GM12872 (cell line): Measurements from ENCODE around the gene HMCN1.

Source experiments
- TF ChIP-seq, protein P1 (sequence below): IDR thresholded peaks from 3 replicates; pipeline ENCODE4 v1.5.1; 2011; ENCODE audit warnings: low read depth, mild to moderate bottlenecking, low read length, moderate library complexity; ENCODE audit not compliant: insufficient read depth

The HMCN1 gene

DNA sequence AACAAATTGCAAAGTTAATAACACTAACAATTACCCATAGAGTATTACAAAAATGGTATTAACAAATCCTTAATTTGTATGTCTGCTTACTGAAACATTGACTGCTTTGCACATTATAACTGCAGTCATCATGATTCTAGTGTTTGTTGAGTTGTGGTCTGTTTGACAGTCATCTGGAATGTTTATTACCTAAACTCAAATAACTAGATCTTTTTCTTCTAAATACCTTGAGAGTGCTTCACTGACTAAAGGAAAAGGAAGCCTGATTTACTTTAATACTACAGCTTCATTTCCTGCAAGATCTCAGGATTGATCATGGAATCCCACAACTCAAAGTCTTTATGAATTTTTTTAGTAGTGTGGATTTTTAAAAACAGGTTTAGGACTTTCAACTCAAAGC, 70.0 kb downstream of the HMCN1 start:
- TF ChIP-seq, protein P1, sequence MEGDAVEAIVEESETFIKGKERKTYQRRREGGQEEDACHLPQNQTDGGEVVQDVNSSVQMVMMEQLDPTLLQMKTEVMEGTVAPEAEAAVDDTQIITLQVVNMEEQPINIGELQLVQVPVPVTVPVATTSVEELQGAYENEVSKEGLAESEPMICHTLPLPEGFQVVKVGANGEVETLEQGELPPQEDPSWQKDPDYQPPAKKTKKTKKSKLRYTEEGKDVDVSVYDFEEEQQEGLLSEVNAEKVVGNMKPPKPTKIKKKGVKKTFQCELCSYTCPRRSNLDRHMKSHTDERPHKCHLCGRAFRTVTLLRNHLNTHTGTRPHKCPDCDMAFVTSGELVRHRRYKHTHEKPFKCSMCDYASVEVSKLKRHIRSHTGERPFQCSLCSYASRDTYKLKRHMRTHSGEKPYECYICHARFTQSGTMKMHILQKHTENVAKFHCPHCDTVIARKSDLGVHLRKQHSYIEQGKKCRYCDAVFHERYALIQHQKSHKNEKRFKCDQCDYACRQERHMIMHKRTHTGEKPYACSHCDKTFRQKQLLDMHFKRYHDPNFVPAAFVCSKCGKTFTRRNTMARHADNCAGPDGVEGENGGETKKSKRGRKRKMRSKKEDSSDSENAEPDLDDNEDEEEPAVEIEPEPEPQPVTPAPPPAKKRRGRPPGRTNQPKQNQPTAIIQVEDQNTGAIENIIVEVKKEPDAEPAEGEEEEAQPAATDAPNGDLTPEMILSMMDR: no peak

DNA sequence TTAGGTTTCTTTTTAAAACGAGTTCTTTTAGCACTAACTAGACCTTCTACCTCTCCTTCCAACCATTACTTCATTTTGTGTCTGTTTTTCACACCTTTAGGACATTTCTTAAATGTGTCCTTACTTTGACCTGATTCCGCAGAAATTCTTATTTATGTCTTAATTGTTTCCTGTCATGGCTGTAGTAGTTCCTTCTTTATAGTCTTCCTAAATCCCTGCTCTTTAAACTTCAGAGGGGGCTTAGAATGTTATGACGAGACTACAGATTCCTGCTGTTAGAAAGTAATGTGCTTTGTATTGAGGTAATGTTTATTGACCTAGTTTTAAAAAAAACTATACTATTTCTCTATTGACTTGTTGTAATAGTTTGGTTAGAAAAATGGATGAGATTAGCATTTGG, 70.4 kb downstream of the HMCN1 start:
- TF ChIP-seq, protein P1: no peak

DNA sequence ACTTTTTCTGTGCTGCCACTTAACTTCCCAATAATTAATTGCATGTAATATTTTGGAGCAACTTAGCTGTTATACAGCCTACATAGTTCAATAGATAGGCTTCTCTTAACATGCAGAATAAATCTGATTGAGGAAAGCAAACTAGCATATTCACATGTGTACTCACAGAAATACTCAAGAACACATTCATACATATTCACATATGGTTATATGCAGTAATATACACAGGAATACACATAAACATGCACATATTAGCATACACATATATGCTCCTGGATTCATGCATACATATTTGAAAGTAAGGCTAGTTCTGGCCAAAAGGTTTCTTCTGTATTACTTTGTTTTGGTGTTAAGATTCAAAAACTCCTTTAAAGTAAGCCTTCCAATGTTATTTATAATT, 73.1 kb downstream of the HMCN1 start:
- TF ChIP-seq, protein P1: no peak

DNA sequence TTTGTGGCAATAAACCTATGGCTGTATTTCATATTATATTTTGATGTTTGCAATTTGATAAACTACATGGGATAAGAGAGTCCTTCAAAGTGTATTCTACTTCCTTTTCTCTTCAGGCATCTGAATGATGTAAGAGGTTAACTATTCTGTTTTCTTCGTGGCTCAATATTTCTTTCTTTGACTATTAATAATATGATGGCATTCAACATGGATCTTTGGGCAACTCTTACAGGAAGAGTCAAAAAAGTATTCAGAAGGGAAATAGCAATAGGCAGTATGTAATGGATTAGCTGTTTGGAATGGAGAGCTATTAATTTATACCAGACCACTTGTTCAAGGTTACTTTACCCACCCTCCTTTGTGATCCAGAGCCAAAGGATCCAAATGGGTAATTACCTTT, 74.4 kb downstream of the HMCN1 start:
- TF ChIP-seq, protein P1: no peak

DNA sequence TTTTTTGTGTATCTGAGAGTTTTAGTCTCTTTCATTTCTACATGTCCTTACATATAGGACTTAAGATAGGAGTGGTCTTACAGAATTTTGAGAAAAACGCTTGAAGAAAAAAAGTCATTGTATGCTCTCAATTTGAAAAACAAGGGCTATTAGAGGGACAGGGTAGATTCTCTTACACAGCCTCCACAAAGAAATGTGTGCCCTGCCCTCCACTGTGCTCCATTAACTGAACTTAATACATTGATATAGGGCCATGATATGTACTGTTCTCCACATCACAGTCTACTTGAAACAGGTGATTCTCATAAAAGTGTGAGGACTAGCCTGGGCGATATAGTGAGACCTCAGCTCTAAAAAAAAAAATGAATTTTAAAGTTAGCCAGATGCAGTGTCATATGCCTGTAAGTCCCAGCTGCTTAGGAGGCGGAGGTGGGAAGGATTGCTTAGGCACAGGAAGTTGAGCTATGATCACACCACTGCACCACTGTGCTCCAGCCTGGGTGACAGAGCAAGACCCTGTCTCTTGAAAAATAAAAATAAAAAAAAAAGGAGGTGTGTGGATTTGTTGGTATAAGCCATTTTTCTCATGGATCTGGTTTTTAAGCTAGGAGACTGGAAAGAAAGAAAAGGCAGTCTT, 77.0 kb downstream of the HMCN1 start:
- TF ChIP-seq, protein P1: no peak

DNA sequence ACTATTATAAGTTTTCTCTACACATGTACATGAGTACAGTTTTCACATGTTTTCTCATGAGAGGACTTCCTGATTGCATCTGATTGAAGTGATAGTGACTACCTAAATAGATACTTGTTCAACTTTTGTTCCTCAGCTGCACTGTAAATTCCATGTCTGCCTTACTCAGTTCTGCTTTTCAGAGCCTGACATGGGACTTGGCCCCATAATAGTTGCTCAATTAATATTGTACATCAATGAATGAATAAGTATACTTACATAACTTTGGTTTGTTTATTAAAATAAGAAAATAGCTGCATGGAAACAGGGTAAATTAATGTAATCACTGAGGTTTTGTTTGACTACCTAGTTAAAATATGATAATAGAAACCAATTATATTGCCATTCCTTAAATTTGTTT, 78.7 kb downstream of the HMCN1 start:
- TF ChIP-seq, protein P1: no peak

DNA sequence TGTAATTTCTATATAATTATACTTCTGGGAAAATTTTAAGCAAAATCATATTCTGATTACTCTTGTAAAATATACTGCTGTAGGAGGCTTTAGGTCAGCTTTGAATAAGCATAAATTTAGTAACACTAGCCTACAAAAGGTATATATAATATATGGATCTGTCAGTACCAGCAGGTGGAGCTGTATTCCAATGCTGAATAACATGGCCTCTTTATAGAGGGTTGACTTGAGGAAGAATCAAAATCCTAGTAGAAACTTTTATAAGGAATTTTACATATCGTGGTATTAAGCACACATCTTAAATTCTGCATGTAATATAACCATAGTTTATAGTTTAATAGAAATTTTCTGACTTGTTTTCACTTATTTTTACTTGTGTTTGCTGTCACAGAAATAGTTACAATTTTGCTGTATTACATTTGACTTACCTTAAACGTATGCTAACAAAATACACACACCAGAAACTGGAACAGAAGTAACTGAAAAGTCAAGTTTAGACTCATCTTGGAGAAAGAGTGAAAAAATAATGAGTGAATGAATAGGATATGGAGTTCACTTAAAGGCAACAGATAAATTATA, 79.3 kb downstream of the HMCN1 start:
- TF ChIP-seq, protein P1: peak; percentile 34; the same call in 2 of the 3 replicates
